Endodermal cell (in vitro differentiated cells): ENCODE data around the gene ASGR2. TPM values are rescaled to one million over a fixed set of nuclear protein-coding genes. Genes with fewer than 3 reads are reported as not detected.

Experiments used
- DNase-seq: peaks from one replicate; pipeline ENCODE4 v3.0.0-alpha.2; 2017
- H3K27ac ChIP-seq: 2 replicates; pipeline ENCODE4 v1.5.1; 2013; ENCODE audit warnings: mild to moderate bottlenecking, low read depth, low read length, moderate library complexity
- H3K27me3 ChIP-seq: 2 replicates; pipeline ENCODE4 v1.6.1; 2013; ENCODE audit warnings: mild to moderate bottlenecking, low read length, moderate library complexity; ENCODE audit not compliant: insufficient read depth, control insufficient read depth, poor library complexity, severe bottlenecking
- H3K36me3 ChIP-seq: 2 replicates; pipeline ENCODE4 v1.7.0; 2013; ENCODE audit warnings: mild to moderate bottlenecking, low read length, moderate library complexity; ENCODE audit not compliant: control insufficient read depth, insufficient read depth
- H3K4me1 ChIP-seq: one replicate; pipeline ENCODE4 v1.7.0; 2013; ENCODE audit warnings: low read length; ENCODE audit not compliant: control insufficient read depth, insufficient read depth
- H3K4me3 ChIP-seq: 2 replicates; pipeline ENCODE4 v1.5.1; 2013; ENCODE audit warnings: mild to moderate bottlenecking, low read length, moderate library complexity
- H3K9ac ChIP-seq: 2 replicates; pipeline ENCODE4 v1.6.1; 2013; ENCODE audit warnings: mild to moderate bottlenecking, low read length, moderate library complexity; ENCODE audit not compliant: poor library complexity, severe bottlenecking; ENCODE audit errors: extremely low read depth
- H3K9me3 ChIP-seq: 2 replicates; pipeline ENCODE4 v1.6.1; 2013; ENCODE audit warnings: mild to moderate bottlenecking, low read length, moderate library complexity; ENCODE audit not compliant: control insufficient read depth
- H3K27ac Mint-ChIP-seq: 2 replicates; pipeline ENCODE4 v1.8.0; 2020; ENCODE audit warnings: mixed read lengths
- H3K27me3 Mint-ChIP-seq: 2 replicates; pipeline ENCODE4 v1.8.0; 2021; ENCODE audit warnings: mild to moderate bottlenecking, mixed read lengths; ENCODE audit not compliant: insufficient read depth
- H3K36me3 Mint-ChIP-seq: 2 replicates; pipeline ENCODE4 v1.8.0; 2020; ENCODE audit warnings: low read depth, mixed read lengths
- H3K4me1 Mint-ChIP-seq: 2 replicates; pipeline ENCODE4 v1.8.0; 2020; ENCODE audit warnings: mixed read lengths
- H3K4me3 Mint-ChIP-seq: 2 replicates; pipeline ENCODE4 v1.8.0; 2020; ENCODE audit warnings: mild to moderate bottlenecking, moderate library complexity, mixed read lengths
- H3K9me3 Mint-ChIP-seq: 2 replicates; pipeline ENCODE4 v1.8.0; 2020; ENCODE audit warnings: mild to moderate bottlenecking, mixed read lengths
- WGBS, 2 experiments: methylation state at CpG; one replicate each; pipeline versions ENCODE4 v1.1.5 to v1.1.7; 2013; ENCODE audit warnings: missing lambda C conversion rate in 2 of 2, mixed read lengths in 1 of 2; ENCODE audit not compliant: insufficient coverage in 1 of 2, insufficient read length in 1 of 2; 5-methylcytosine and 5-hydroxymethylcytosine counted together
- total RNA-seq, 2 donors: library from RNA; stranded (reverse); fragmentation: NEBNext Ultra II Directional in 1 of 2; extraction: Animal tissue kit (Norgen Biotek cat#: 25700) in 1 of 2; gene quantifications; 2 replicates in 1 of 2; 3 replicates in 1 of 2; pipeline ENCODE4 v1.2.1, GENCODE V29; 2021
- TF ChIP-seq, protein P1 (sequence below): fragments of 200-600 bp; sonication (generic); conservative IDR thresholded peaks from 2 replicates; pipeline ENCODE4 v1.5.0; 2021; ENCODE audit warnings: antibody characterized with exemption, mild to moderate bottlenecking

The ASGR2 gene
- total RNA-seq, 2 donors from 2014 or later, result 0.44 TPM; not detected in 1

DNA sequence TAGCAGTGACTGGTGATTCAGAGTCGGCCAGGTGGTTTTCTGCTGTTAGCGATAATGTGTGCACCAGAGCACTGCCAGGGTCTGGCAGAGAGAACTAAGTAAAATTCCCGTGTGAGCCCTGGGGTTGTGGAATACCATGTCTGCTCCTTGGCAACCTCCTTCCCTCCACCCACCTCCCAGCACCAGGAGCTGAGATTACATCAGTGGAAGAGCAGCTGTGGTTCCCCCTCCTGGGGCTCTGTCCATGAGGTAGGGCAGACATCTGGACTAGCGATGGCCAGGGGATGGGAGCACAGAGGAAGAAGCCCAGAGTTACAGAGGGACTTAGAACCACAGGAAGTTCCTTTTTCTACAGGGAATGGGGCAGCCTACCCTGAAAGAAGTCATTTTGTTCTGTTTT, 50.4 kb downstream of the ASGR2 start:
- no peak overlapping the region for H3K9ac ChIP-seq
- no peak overlapping the region for H3K4me3 ChIP-seq
- peaks cover 14% of the 10 kb centered on the region for H3K27me3 Mint-ChIP-seq
- TF ChIP-seq, protein P1, sequence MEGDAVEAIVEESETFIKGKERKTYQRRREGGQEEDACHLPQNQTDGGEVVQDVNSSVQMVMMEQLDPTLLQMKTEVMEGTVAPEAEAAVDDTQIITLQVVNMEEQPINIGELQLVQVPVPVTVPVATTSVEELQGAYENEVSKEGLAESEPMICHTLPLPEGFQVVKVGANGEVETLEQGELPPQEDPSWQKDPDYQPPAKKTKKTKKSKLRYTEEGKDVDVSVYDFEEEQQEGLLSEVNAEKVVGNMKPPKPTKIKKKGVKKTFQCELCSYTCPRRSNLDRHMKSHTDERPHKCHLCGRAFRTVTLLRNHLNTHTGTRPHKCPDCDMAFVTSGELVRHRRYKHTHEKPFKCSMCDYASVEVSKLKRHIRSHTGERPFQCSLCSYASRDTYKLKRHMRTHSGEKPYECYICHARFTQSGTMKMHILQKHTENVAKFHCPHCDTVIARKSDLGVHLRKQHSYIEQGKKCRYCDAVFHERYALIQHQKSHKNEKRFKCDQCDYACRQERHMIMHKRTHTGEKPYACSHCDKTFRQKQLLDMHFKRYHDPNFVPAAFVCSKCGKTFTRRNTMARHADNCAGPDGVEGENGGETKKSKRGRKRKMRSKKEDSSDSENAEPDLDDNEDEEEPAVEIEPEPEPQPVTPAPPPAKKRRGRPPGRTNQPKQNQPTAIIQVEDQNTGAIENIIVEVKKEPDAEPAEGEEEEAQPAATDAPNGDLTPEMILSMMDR, result no peak
- no peaks in the 10 kb centered on the region for H3K36me3 ChIP-seq
- no peaks in the 10 kb centered on the region for H3K36me3 Mint-ChIP-seq
- peaks cover 17% of the 10 kb centered on the region for H3K9me3 ChIP-seq
- H3K27me3 ChIP-seq, result no peaks in the 10 kb centered on the region
- 82 to 89% methylated on average over 3 to 4 of the region's 4 CpGs for WGBS, 2 experiments
- H3K9me3 Mint-ChIP-seq, result peaks cover 25% of the 10 kb centered on the region
- H3K27ac Mint-ChIP-seq, result no peak overlapping the region
- no peaks in the 10 kb centered on the region for H3K4me1 Mint-ChIP-seq
- H3K4me1 ChIP-seq, result no peaks in the 10 kb centered on the region
- DNase-seq, result no peak
- no peak overlapping the region for H3K4me3 Mint-ChIP-seq
- peak overlapping the region; percentile 94 for H3K27ac ChIP-seq

DNA sequence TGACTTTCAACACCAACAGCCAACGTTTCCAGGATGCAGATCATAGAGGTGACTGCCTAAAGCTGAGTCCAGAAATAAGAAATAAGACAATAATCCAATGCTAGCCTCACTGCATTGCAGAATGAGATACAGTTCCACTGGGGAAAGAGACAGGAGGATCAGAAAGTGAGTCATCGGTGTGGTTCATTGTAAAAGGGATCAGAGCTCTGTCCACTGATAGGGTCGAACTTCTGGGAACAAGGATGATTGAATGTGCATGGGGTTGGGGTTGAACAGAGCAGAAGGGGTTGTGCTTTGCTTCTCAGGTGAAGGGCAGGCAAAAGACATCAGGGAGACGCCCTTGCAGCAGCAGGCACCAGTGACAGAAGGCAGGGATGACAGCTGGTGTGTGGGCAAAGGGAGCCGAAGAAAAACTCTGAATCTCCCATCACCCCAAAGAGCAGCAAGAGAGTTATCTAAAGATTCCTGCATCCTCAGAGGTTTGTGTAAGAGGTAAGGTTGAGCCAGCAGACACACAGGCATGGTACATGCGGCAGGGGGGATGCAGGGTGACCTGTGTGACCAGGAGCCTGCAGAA, 51.0 kb downstream of the ASGR2 start:
- H3K36me3 Mint-ChIP-seq, result no peaks in the 10 kb centered on the region
- no peak overlapping the region for H3K27ac Mint-ChIP-seq
- Histone ChIP-seq H3K27ac (peak overlapping the region; percentile 94), H3K4me3 (no peak overlapping the region), H3K36me3 (no peaks in the 10 kb centered on the region), H3K9me3 (peaks cover 16% of the 10 kb centered on the region), H3K4me1 (no peaks in the 10 kb centered on the region), H3K27me3 (no peaks in the 10 kb centered on the region), H3K9ac (no peak overlapping the region)
- no peak for DNase-seq
- WGBS, 2 experiments, result 75 to 86% methylated on average over 4 to 6 of the region's 6 CpGs
- H3K4me3 Mint-ChIP-seq, result no peak overlapping the region
- H3K9me3 Mint-ChIP-seq, result peaks cover 19% of the 10 kb centered on the region
- no peaks in the 10 kb centered on the region for H3K4me1 Mint-ChIP-seq
- TF ChIP-seq, protein P1, result no peak
- peaks cover 13% of the 10 kb centered on the region for H3K27me3 Mint-ChIP-seq

DNA sequence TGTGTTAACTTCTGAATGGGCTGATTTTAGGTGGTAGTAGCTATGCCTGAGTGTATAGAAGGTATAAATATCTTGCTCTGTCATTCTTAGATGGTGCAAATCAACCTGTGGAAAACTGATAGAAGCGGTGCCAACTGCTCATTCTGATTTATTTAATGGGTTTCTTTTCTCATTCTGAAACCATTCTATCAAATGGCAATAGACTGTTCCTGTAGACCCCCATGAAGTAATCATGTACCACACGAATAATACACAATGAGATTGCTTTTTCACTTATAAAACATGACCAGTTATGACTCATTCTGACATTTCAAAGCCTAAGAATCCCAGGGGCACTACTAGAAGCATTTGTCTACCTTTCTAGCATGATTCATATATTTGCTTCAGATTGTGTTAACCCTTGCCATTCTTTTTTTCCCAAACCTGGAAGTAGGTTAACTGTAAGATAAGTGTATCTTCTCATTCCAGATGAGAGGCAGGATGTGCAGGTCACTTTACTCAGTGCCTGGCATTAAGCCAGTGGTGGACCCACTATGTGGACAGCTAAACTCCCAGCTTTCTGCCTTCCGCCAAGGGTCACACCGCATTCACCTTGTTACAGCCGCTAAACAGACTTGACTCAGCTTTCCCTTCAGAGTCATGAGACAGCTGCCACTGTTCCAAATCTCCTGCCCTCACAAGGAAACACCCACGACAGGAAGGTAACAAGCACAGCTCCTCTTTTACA, 54.3 kb downstream of the ASGR2 start:
- Histone ChIP-seq H3K4me3 (no peak overlapping the region), H3K27ac (no peak overlapping the region), H3K9me3 (no peaks in the 10 kb centered on the region), H3K27me3 (no peaks in the 10 kb centered on the region), H3K4me1 (no peaks in the 10 kb centered on the region), H3K36me3 (no peaks in the 10 kb centered on the region), H3K9ac (no peak overlapping the region)
- Mint-ChIP-seq H3K4me1 (no peaks in the 10 kb centered on the region), H3K9me3 (no peaks in the 10 kb centered on the region), H3K27ac (no peak overlapping the region), H3K27me3 (peaks cover 10% of the 10 kb centered on the region), H3K4me3 (no peak overlapping the region), H3K36me3 (no peaks in the 10 kb centered on the region)
- TF ChIP-seq, protein P1, result no peak
- no peak for DNase-seq
- WGBS, 2 experiments, result 80 to 83% methylated on average over 5 of the region's 6 CpGs
